Type B pancreatic cell (in vitro differentiated cells): ENCODE results near the gene CNOT10. TPM values are rescaled to one million over a fixed set of nuclear protein-coding genes. Genes with fewer than 3 reads are reported as not detected.

ENCODE experiments used
- DNase-seq: peaks from one replicate; pipeline ENCODE4 v3.0.0; 2021; ENCODE audit warnings: mixed read lengths; ENCODE audit not compliant: unreplicated experiment; ENCODE audit errors: extremely low spot score
- H3K27ac Mint-ChIP-seq: 2 replicates; pipeline ENCODE4 v1.8.0; 2021; ENCODE audit warnings: mild to moderate bottlenecking, mixed read lengths
- H3K27me3 Mint-ChIP-seq: 2 replicates; pipeline ENCODE4 v1.8.0; 2021; ENCODE audit warnings: mixed read lengths
- H3K36me3 Mint-ChIP-seq: 2 replicates; pipeline ENCODE4 v1.8.0; 2021; ENCODE audit warnings: mixed read lengths
- H3K4me1 Mint-ChIP-seq: one replicate; pipeline ENCODE4 v1.8.0; 2021; ENCODE audit warnings: mixed read lengths; ENCODE audit not compliant: unreplicated experiment
- H3K4me3 Mint-ChIP-seq: 2 replicates; pipeline ENCODE4 v1.8.0; 2021; ENCODE audit warnings: mild to moderate bottlenecking, mixed read lengths
- H3K9me3 Mint-ChIP-seq: 2 replicates; pipeline ENCODE4 v1.8.0; 2021; ENCODE audit warnings: mixed read lengths
- CTCF ChIP-seq: fragments of 200-600 bp; sonication (generic); conservative IDR thresholded peaks from 2 replicates; pipeline ENCODE4 v1.5.0; 2021; ENCODE audit warnings: antibody characterized with exemption, mild to moderate bottlenecking
- total RNA-seq: library from RNA; stranded (reverse); gene quantifications from 2 replicates; pipeline ENCODE4 v1.2.1, GENCODE V29; 2021; ENCODE audit warnings: low replicate concordance

CNOT10 gene
- total RNA-seq, 1 donor from 2014 or later = 42.8 TPM

GRCh38 chr3:32758375-32758753 lies 73.4 kb downstream of the CNOT10 start:
- no peaks in the 10 kb centered on the region for H3K9me3 Mint-ChIP-seq
- TF ChIP-seq CTCF = no peak
- peaks cover 5% of the 10 kb centered on the region for H3K4me1 Mint-ChIP-seq
- H3K27me3 Mint-ChIP-seq = no peaks in the 10 kb centered on the region
- peaks cover 17% of the 10 kb centered on the region for H3K36me3 Mint-ChIP-seq
- no peak for DNase-seq
- H3K27ac Mint-ChIP-seq = no peak overlapping the region
- no peak overlapping the region for H3K4me3 Mint-ChIP-seq

GRCh38 chr3:32759342-32759741 lies 74.4 kb downstream of the CNOT10 start:
- Mint-ChIP-seq H3K4me1 (peaks cover 5% of the 10 kb centered on the region), H3K36me3 (peaks cover 14% of the 10 kb centered on the region), H3K27ac (no peak overlapping the region)

GRCh38 chr3:32764481-32764880 lies 79.5 kb downstream of the CNOT10 start:
- TF ChIP-seq CTCF = no peak
- peaks cover 17% of the 10 kb centered on the region for H3K36me3 Mint-ChIP-seq
- no peak overlapping the region for H3K4me3 Mint-ChIP-seq

More at GRCh38 chr3:32759342-32759741, 74.4 kb downstream of the CNOT10 start:
- no peaks in the 10 kb centered on the region for H3K9me3 Mint-ChIP-seq
- no peaks in the 10 kb centered on the region for H3K27me3 Mint-ChIP-seq
- no peak overlapping the region for H3K4me3 Mint-ChIP-seq
- TF ChIP-seq CTCF = no peak
- DNase-seq = no peak

GRCh38 chr3:32778389-32778788 lies 93.4 kb downstream of the CNOT10 start:
- TF ChIP-seq CTCF = no peak
- Mint-ChIP-seq H3K36me3 (peaks cover 18% of the 10 kb centered on the region), H3K9me3 (no peaks in the 10 kb centered on the region), H3K4me3 (no peak overlapping the region), H3K27me3 (peaks cover 6% of the 10 kb centered on the region), H3K27ac (no peak overlapping the region), H3K4me1 (peaks cover 6% of the 10 kb centered on the region)
- no peak for DNase-seq

More at GRCh38 chr3:32764481-32764880, 79.5 kb downstream of the CNOT10 start:
- DNase-seq = no peak
- H3K9me3 Mint-ChIP-seq = no peaks in the 10 kb centered on the region
- H3K4me1 Mint-ChIP-seq = no peaks in the 10 kb centered on the region
- no peak overlapping the region for H3K27ac Mint-ChIP-seq
- no peaks in the 10 kb centered on the region for H3K27me3 Mint-ChIP-seq

GRCh38 chr3:32780071-32780734 lies 95.2 kb downstream of the CNOT10 start:
- H3K4me3 Mint-ChIP-seq = peak overlapping the region; percentile 96
- peak overlapping the region; percentile 97 for H3K27ac Mint-ChIP-seq
- peaks cover 6% of the 10 kb centered on the region for H3K4me1 Mint-ChIP-seq
- no peaks in the 10 kb centered on the region for H3K9me3 Mint-ChIP-seq
- no peak for TF ChIP-seq CTCF
- DNase-seq = no peak
- H3K36me3 Mint-ChIP-seq = peaks cover 14% of the 10 kb centered on the region
- H3K27me3 Mint-ChIP-seq = peaks cover 6% of the 10 kb centered on the region
